ENCODE data around the gene MALSU1.

GRCh38 chr7:23256731-23257130, 42.4 kb upstream of the MALSU1 start:
- TF ChIP-seq CTCF (IDR thresholded peaks at IDR 0.05; ENCODE audit: low read depth, low read length) (no peak), EZH2phosphoT487 (IDR thresholded peaks at IDR 0.05; ENCODE audit: low read depth) (no peak)

All from OCI-LY3 (cell line).